ENCODE measurements around the gene FGB.

Gene FGB

DNA sequence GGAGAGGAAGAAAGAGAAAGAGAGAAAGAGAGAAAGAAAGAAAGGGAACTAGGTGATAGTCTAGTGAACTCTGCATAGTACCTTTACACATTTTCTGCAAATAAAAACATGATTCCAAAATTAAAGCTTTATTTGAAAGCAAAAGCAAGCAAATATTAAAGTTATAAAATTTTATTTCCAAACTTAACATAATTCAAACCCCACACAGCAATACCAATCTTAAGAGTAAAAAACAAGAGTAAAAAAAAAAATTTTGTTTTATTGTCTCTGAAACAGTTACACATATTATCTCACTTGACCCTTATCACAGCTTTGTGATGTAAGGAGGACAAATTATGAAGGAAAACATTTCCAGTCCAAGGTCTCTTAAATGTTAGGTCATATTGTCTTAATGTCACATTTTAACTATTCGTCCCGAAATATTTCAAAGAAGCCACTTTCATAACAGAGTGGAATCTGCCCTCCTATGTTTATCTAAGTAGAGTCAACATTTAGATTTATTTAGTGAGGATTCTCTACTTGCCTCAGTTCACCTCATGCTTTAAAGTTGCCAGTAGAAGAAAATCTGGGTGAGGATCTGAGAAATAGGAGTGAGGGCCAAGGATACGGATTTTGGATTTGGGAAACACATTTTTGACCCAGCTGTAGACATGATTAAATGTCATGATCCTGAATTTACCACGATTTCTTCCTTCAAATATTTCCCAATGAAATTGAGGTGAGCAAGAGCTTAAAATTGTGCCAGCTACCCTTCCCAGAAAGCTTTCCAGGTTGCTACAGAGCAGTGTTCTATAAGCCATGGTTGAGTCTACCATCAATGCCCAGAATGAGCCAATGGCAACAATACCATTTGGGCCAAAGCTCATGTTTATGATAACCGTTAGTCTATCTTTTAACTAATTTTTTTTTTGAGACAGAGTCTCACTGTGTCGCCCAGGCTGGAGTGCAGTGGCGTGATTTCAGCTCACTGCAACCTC is 35.3 kb downstream of the FGB start:
- no peak for FAIRE-seq

DNA sequence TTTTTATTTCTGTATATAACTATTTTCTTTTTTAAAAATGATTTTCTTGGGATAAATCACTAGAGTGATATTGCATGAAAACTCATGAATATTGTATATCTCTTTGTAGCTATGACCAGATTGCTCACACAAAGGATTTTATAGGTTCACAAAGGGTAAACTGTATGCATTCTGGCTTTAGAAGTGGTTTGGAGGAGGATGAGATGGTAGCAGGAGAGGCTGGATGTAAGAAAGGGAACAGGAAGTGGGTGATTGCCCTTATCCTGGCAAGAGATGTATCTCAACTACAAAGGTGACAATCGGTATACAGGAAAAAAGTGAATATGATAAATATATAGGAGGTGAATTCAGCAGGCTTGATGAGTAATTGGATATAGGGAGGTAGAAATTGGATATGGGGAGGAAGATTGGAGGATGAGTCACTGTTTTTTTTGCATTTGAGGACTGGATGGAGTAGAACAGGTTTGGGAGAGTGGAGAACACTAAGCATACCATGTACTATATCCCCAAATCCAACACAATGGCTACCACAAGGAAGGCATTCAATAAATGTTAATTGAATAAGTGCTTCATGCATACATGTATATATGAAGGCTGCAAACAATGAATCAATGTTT is 39.7 kb downstream of the FGB start:
- FAIRE-seq: no peak

GRCh38 chr4:154603033-154603943 is 40.5 kb downstream of the FGB start:
- FAIRE-seq: no peak

GRCh38 chr4:154604696-154605200 is 41.9 kb downstream of the FGB start:
- no peak for FAIRE-seq

DNA sequence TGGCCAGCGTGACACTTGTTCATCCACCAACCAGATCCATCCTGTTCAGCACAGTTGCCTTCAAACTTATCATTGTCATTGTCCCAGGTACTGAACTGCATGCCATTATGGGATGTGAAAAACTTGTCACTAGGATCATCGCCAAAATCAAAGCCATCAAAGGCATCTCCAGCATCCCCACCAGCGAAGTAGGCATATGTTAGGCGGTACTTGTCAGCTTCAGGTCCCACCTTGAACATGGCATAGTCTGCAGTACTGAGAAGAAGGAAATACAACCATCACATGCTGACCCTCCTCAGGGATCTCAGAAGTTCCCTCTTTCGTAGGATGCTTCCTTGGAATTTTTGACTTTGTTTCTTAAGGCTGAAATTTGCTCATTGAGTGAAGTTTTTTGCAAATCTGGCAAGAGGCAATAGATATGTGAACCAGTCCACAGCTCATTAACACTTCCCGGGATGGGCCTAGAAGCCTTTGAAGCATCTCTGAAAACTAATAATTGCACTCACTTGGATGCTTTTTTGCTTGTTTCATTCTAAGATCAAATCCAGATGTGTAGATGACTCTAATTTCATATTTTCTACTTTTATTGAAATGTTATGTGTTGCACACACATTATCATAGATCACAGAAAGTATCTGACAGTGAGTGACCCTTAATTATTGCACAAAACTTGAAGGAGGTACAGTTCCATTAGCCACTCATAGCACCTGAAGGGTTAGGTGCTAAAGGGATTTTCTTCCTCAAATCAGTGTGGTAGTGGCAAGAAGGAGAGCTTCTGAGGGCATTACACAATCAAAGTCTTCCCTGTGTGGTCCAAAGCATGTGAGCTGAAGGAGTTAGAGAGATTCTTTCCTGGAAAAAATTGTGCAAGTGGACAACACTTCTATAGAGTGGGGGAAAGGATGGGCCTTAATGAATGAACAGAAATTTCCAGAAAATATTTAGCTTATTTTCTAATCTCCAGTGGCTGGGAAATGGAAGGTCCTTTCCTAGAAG is 44.2 kb downstream of the FGB start:
- FAIRE-seq: no peak

DNA sequence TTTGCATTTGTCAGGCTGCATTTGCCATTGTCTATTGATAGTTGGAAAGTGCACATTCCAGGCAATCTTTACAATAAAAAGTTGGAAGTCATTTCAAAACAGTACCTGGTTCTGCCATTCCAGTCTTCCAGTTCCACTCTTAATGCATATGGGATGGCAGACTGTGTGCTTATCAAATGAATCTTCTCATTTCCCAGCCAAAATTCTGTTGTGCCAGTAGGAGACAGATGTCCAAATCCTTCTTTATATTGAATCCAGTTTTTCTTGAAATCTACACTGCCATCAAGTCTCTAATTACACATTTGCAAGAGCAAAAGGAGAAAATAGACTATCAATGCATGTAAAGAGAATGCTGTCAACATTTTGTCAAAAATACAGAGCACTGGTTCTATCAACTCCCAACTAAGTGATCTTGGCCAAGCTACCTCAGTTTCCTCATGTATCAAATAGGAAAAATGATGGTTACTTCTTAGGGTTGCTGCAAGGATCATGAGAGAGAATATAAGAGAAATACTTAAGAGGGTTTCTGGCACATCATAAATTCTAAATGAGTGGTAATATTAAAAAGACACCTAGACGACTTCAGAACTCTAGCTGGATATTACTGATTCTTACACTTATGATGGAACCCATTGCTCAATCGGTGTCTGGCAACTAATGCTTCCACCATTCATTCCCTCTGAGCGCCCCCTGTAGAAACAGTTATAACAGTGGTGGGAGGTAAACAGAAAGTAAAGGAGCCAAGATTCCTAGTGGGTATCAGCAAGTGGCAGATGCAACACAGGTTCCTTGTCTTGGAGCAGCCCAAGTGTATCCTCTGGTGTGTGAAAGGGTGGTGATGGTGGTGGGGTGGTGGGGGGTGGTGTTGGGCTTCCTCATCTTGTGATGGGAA is 45.8 kb downstream of the FGB start:
- no peak for FAIRE-seq

DNA sequence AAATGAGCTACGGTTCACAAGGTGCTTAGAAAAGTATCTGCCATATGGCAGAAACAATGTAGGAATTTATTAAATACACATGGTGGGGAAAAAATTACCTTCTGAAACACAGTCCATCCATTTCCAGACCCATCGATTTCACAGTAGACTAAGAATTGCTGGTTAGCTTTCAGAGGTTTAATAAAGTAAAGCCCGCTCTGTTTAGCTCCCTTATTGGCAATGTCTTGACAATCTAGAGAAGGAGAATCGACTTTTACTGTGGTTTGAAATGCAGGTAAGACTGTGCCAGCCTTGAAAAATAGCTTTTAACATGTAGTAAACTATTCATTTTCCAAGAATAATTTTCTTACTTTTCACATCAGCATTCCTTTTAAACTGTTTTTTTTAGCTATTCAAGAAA is 46.7 kb downstream of the FGB start:
- FAIRE-seq: no peak

DNA sequence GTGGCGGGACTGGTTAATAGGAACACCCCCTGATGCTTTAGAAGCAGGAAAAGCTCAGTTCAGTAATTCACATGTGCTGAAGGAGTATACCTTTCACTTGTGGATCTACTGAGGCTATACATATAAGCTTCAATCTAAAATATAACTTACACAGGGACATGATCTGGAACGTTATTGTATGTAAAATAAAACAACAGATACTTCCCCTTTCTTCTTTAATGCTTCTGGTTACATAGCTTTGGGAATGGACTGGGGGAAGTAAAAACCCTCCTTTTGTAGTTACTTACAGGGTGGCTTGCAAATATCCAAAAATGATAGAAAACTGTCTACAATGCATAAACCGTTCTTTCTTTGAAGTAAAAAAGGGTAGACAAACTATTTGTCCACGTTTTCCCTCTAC is 47.8 kb downstream of the FGB start:
- no peak for FAIRE-seq

- peak; percentile 33 for FAIRE-seq
Measured at GRCh38 chr4:154611833-154612232, 49.0 kb downstream of the FGB start.

DNA sequence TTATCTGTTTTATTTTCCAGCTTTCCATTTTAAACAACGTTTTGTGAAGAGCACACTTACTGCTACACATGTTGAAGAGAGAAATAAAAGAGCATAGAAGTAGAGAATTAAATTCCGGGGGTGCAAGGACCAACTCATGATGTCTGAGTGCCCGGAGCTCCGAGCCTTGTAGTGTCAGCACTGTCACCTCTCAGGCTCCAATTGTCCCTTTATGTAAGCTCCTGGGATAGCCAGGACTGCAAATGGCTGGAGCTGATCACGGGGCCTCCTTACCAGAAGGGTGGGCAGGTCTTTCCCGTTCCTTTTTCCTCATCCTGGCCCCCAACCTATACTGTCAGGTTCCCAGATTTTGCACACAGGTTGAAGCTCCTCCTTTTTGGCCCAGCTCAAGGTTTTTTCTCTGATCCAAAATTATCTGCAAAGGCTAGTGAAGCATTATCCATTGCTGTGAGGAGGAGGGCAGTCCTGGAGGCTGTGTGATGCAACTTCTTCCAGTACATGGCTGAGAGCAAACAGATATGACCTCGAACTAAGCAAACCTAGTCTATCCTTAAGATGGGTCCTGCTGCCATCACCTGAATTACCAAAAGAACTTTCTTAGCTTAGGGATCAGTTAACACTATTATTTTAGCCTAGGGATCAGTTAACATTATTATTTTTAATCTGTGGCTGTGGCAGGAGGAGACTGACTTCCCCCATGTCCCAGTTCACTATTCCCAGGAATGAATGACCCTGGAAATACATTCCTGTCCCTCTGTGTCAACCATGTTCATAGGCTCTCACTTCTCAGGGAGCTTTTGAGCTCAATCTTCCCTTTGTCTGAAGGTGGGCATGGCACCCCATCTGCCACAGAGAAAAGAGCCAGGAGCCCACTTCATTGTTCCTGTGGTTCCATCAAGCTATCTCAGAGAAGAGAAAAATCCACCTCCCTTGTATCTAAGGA is 49.9 kb downstream of the FGB start, which contains the start of gene FGG:
Gene FGG (minus strand): TSS at position 185 of the 943 bp plus-strand sequence. CDS start 47 bp downstream, at position 138.
- no peak for FAIRE-seq

GRCh38 chr4:154614306-154614705 is 51.5 kb downstream of the FGB start:
- no peak for FAIRE-seq

GRCh38 chr4:154615211-154615610 is 52.4 kb downstream of the FGB start:
- FAIRE-seq: no peak

DNA sequence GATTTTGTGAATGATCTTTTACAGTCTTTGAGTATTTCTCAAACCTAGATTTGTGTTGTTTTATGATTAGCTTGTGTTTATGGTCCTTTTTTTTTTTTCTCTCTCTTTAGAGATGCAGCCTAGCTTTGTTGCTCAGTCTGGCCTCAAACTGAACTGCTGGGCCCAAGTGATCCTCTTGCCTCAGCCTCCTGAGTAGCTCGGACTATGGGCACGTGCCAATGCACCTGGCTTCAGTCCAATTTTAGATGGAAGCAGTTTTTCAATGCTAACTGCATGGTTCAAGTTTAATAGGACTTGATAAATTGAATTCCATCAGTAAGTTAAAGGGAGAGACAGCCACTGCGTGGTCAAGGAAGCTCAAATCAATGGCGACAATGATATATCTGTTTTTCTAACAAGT is 53.5 kb downstream of the FGB start:
- FAIRE-seq: no peak

GRCh38 chr4:154616731-154617130 is 53.9 kb downstream of the FGB start:
- no peak for FAIRE-seq

- no peak for FAIRE-seq
Measured at GRCh38 chr4:154617820-154618317, 55.1 kb downstream of the FGB start.

- FAIRE-seq: peak; percentile 90
Measured at GRCh38 chr4:154618708-154619315, 56.0 kb downstream of the FGB start.

DNA sequence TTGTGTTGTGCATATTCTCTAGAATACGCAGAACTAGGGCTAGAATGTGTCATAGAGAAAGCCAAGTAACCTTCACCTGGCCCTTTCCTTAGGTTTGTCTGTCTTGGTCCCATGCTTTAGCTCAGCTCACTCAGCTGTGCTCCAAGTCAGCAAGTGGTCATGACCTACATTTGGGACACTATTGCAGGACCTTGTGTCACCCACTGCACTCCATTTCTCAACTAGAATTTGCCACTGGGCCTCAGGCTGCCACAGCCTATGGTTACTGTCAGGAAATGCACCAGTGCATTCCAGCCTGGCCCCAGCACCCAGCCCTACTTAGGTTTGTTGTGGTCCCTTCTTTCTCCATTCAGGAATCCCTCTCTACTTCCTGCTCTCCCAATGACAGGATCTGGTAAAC is 57.3 kb downstream of the FGB start:
- FAIRE-seq: no peak
